ENCODE data around the gene SLC47A1. TPM values are rescaled to one million over a fixed set of nuclear protein-coding genes. Genes with fewer than 3 reads are reported as not detected.
A peak's percentile ranks its signal among the peaks of the same experiment; 100 is the strongest.
"Not testable (repeated sequence)": the region's sequence is repeated elsewhere in the genome, so short reads cannot be mapped to it uniquely, and the experiment has no call there.

Gene SLC47A1
- total RNA-seq, 2 donors from 2014 or later = 4.1 to 17.0 TPM

DNA sequence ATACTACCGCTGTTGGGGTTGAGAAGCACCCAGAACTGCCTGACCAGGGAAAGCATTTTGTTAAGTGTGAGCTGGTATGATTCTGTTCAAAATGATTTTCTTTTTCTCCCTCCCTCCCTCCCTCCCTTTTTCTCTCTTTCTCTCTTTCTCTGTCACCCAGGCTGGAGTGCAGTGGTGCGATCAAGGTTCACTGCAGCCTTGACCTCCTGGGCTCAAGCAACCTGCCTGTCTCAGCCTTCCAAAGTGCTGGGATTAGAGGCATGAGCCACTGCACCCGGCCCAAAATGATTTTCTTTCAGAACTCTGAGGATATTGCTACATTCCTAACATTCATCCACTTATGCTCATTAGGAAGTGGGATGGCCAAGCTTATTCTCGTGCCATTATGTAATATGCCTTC is 41.3 kb downstream of the SLC47A1 start:
- Histone ChIP-seq H3K27me3 (replicated peaks; ENCODE audit: insufficient read depth) (no peaks in the 10 kb centered on the region), H3K4me3 (no peak overlapping the region), H3K9me3 (no peaks in the 10 kb centered on the region), H3K36me3 (no peaks in the 10 kb centered on the region), H3K4me1 (ENCODE audit: control insufficient read depth in 1 of 2, low read depth in 2 of 2) (peaks cover 0 to 9% of the 10 kb centered on the region in 2 donors), H3K27ac (no peak overlapping the region)
- DNase-seq (ENCODE audit: low spot score) = no peak
- no peak for ATAC-seq (ENCODE audit: insufficient number of reproducible peaks, low FRiP score, low read depth)
- TF ChIP-seq, protein P1, sequence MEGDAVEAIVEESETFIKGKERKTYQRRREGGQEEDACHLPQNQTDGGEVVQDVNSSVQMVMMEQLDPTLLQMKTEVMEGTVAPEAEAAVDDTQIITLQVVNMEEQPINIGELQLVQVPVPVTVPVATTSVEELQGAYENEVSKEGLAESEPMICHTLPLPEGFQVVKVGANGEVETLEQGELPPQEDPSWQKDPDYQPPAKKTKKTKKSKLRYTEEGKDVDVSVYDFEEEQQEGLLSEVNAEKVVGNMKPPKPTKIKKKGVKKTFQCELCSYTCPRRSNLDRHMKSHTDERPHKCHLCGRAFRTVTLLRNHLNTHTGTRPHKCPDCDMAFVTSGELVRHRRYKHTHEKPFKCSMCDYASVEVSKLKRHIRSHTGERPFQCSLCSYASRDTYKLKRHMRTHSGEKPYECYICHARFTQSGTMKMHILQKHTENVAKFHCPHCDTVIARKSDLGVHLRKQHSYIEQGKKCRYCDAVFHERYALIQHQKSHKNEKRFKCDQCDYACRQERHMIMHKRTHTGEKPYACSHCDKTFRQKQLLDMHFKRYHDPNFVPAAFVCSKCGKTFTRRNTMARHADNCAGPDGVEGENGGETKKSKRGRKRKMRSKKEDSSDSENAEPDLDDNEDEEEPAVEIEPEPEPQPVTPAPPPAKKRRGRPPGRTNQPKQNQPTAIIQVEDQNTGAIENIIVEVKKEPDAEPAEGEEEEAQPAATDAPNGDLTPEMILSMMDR (IDR thresholded peaks at IDR 0.05) = no peak

GRCh38 chr17:19578545-19578944 is 44.9 kb downstream of the SLC47A1 start:
- no peak overlapping the region for H3K27ac ChIP-seq
- H3K4me1 ChIP-seq (ENCODE audit: control insufficient read depth in 1 of 2, low read depth in 2 of 2) = peaks cover 0 to 9% of the 10 kb centered on the region in 2 donors
- no peak overlapping the region for H3K4me3 ChIP-seq
- ATAC-seq (ENCODE audit: insufficient number of reproducible peaks, low FRiP score, low read depth) (no peak), DNase-seq (ENCODE audit: low spot score) (no peak)
- TF ChIP-seq, protein P1 (IDR thresholded peaks at IDR 0.05) = peak; percentile 33
- no peaks in the 10 kb centered on the region for H3K27me3 ChIP-seq (replicated peaks; ENCODE audit: insufficient read depth)
- H3K36me3 ChIP-seq = no peaks in the 10 kb centered on the region
- H3K9me3 ChIP-seq = no peaks in the 10 kb centered on the region

DNA sequence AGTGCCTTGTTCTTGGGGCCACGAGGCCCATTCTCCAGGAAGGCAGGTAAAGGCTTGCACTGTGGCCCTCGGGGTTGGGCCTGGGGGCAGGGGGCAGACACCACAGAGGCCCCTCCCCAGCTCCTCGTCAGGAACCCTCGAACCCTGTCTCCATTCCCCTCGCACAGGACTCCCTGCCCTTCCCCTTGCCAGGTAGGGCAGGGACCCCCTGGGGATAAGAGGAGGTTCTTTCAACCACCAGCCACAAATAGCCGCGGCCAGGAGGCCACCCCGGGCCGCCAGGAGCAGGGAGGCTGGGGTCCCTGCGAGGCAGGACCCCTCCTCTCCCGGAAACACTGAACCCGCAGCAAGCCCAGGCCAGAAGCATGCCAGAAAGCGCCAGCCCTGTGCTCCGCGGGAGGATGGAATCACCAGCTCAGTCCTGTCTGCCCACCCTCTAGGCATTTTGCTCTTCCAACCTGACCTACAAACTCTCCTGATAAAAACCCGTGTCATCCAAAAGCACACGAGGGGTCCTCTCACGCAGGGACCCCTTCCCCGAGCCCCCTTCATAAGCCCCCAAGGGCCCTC is 45.6 kb downstream of the SLC47A1 start:
- H3K36me3 ChIP-seq = no peaks in the 10 kb centered on the region
- ATAC-seq (ENCODE audit: insufficient number of reproducible peaks, low FRiP score, low read depth) = no peak
- H3K4me1 ChIP-seq (ENCODE audit: control insufficient read depth in 1 of 2, low read depth in 2 of 2) = peaks cover 0 to 9% of the 10 kb centered on the region in 2 donors
- H3K27ac ChIP-seq = peak overlapping the region in 1 of 2 donors; percentile 30
- H3K9me3 ChIP-seq = no peaks in the 10 kb centered on the region
- TF ChIP-seq, protein P1 (IDR thresholded peaks at IDR 0.05) = no peak
- no peaks in the 10 kb centered on the region for H3K27me3 ChIP-seq (replicated peaks; ENCODE audit: insufficient read depth)
- H3K4me3 ChIP-seq = peak overlapping the region; percentile 75
- no peak for DNase-seq (ENCODE audit: low spot score)

DNA sequence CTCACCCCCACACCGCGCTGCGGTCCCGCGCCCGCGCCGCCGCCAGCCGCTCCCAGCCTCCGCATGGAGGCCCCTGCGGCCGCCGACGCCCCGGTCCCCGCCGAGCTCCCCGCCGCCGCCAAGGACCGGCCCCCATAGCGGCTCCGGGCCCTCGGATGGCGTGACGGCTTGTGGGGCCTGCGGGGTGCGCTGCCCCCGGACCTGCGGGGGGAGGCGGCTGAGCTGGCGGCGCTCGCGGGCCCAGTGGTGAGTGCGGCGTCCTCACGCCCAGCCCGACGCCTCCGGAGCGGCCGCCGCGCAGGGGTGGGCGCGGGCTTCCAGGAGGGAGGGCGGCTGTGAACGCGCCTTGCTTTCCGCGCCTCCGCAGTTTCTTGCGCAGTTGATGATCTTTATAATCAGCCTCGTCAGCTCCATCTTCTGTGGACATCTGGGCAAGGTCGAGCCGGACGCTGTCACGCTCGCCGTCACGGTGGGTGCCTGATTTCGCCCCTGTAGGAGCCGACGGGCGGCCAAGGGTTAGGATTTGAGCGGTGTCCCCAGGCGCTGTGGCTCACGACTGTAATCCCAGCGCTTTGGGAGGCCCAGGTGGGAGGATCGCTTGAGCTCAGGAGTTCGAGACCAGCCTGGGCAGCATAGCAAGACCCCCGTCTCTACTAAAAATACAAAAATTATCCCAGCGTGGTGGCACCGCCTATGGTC is 46.4 kb downstream of the SLC47A1 start:
- ATAC-seq (ENCODE audit: insufficient number of reproducible peaks, low FRiP score, low read depth) (no peak), DNase-seq (ENCODE audit: low spot score) (no peak)
- TF ChIP-seq, protein P1 (IDR thresholded peaks at IDR 0.05) = no peak

DNA sequence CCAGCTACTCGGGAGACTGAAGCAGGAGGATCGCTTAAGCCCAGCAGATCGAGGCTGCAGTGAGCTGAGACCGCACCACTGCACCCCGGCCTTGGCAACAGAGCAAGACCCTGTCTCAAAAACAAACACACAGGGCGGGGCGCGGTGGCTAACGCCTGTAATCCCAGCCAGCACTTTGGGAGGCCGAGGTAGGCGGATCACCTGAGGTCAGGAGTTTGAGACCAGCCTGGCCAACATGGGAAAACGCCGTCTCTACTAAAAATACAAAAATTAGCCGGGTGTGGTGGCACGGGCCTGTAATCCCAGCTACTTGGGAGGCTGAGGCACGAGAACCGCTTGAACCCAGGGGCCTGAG is 46.9 kb downstream of the SLC47A1 start:
- H3K27ac ChIP-seq; H3K9me3 ChIP-seq; H3K4me1 ChIP-seq (ENCODE audit: control insufficient read depth in 1 of 2, low read depth in 2 of 2); H3K27me3 ChIP-seq (replicated peaks; ENCODE audit: insufficient read depth); H3K36me3 ChIP-seq; DNase-seq (ENCODE audit: low spot score); ATAC-seq (ENCODE audit: insufficient number of reproducible peaks, low FRiP score, low read depth): not testable (repeated sequence)
- H3K4me3 ChIP-seq = peak overlapping the region; percentile 75

More for the DNA sequence above, 46.4 kb downstream of the SLC47A1 start:
- no peaks in the 10 kb centered on the region for H3K27me3 ChIP-seq (replicated peaks; ENCODE audit: insufficient read depth)
- no peak overlapping the region for H3K27ac ChIP-seq
- H3K4me3 ChIP-seq = peak overlapping the region; percentile 75
- H3K9me3 ChIP-seq = no peaks in the 10 kb centered on the region
- peaks cover 0 to 9% of the 10 kb centered on the region in 2 donors for H3K4me1 ChIP-seq (ENCODE audit: control insufficient read depth in 1 of 2, low read depth in 2 of 2)
- no peaks in the 10 kb centered on the region for H3K36me3 ChIP-seq

- not testable (repeated sequence) for DNase-seq (ENCODE audit: low spot score); H3K4me3 ChIP-seq; H3K27ac ChIP-seq; H3K9me3 ChIP-seq; H3K36me3 ChIP-seq; ATAC-seq (ENCODE audit: insufficient number of reproducible peaks, low FRiP score, low read depth); H3K4me1 ChIP-seq (ENCODE audit: control insufficient read depth in 1 of 2, low read depth in 2 of 2); H3K27me3 ChIP-seq (replicated peaks; ENCODE audit: insufficient read depth)
Measured at GRCh38 chr17:19582152-19582551, 48.5 kb downstream of the SLC47A1 start.

Data from thoracic aorta (tissue), 2 donors.